Endothelial cell of umbilical vein (primary cell): ENCODE data around the gene ARPC5. TPM values are rescaled to one million over a fixed set of nuclear protein-coding genes. Genes with fewer than 3 reads are reported as not detected.

Experiments
- BruUV-seq: library from RNA; stranded (reverse); fragments of 400-500 nt; replicated peaks from 2 replicates; lab custom pipeline; 2021; lab: Mats Ljungman, UMichigan
- CTCF ChIA-PET: fragments of 300-600, 350-600 bp; sonication (Branson Sonifier 250); formaldehyde crosslinking; loops from one replicate; lab custom pipeline; 2021; ENCODE audit warnings: antibody characterized with exemption, inconsistent platforms; lab: Charles Lee
- POLR2A ChIA-PET: fragments of 300-600, 350-600 bp; sonication (Branson Sonifier 250); formaldehyde crosslinking; loops from one replicate; lab custom pipeline; 2021; ENCODE audit warnings: antibody characterized with exemption, inconsistent platforms; lab: Charles Lee
- DNase-seq: peaks from one replicate; pipeline ENCODE4 v3.0.0-alpha.2; 2011; ENCODE audit warnings: low read depth, low spot score
- FAIRE-seq: peaks from 2 replicates; lab custom pipeline; 2011; peaks lifted over from hg19 to GRCh38; lab: Jason Lieb, UNC
- H2AFZ ChIP-seq: 2 replicates; pipeline ENCODE4 v1.6.0; 2012; ENCODE audit warnings: low read depth, low read length, control low read depth, inconsistent platforms
- H3K27ac ChIP-seq: 2 replicates; pipeline ENCODE4 v1.5.1; 2011; ENCODE audit warnings: low read depth, mild to moderate bottlenecking, control low read depth, low read length, moderate library complexity; ENCODE audit not compliant: insufficient read depth
- H3K27me3 ChIP-seq, 2 experiments: 2 replicates each; pipeline versions ENCODE4 v1.6.0 to v1.6.1; 2011; ENCODE audit warnings: low read length in 2 of 2, mixed read lengths in 1 of 2; ENCODE audit not compliant: control insufficient read depth in 2 of 2, insufficient read depth in 2 of 2
- H3K36me3 ChIP-seq, 2 experiments: 2 replicates in 1 of 2; 3 replicates in 1 of 2; pipeline ENCODE4 v1.5.1; 2011; ENCODE audit warnings: low read length in 2 of 2, mild to moderate bottlenecking in 1 of 2, moderate library complexity in 1 of 2; ENCODE audit not compliant: control insufficient read depth in 2 of 2, insufficient read depth in 2 of 2; ENCODE audit errors: extremely low read depth in 1 of 2
- H3K4me1 ChIP-seq: 3 replicates; pipeline ENCODE4 v1.5.1; 2011; ENCODE audit warnings: mild to moderate bottlenecking, low read length; ENCODE audit not compliant: control insufficient read depth, insufficient read depth; ENCODE audit errors: extremely low read depth
- H3K4me2 ChIP-seq: 2 replicates; pipeline ENCODE4 v1.6.1; 2011; ENCODE audit warnings: low read length, control low read depth, mixed read lengths; ENCODE audit not compliant: insufficient read depth
- H3K4me3 ChIP-seq, 3 experiments: fragments of 200-600 bp in 1 of 3; sonication (generic), shearing (Covaris generic) in 1 of 3; replicated peaks in 1 of 3; 2 replicates each; pipeline ENCODE4 v1.5.1; 2011 to 2016; ENCODE audit warnings: control low read depth in 3 of 3, low read length in 3 of 3, mild to moderate bottlenecking in 2 of 3, inconsistent platforms in 1 of 3, low read depth in 1 of 3, moderate library complexity in 1 of 3; ENCODE audit not compliant: insufficient read depth in 1 of 3
- H3K79me2 ChIP-seq: 2 replicates; pipeline ENCODE4 v1.6.0; 2012; ENCODE audit warnings: low read length, inconsistent platforms; ENCODE audit not compliant: control insufficient read depth, insufficient read depth
- H3K9ac ChIP-seq: replicated peaks from 2 replicates; pipeline ENCODE3; 2011; ENCODE audit warnings: low read length, control low read depth; ENCODE audit not compliant: insufficient read depth; ENCODE audit errors: extremely low read depth
- H3K9me1 ChIP-seq: replicated peaks from 3 replicates; pipeline ENCODE4 v1.6.0; 2011; ENCODE audit warnings: mild to moderate bottlenecking, low read length; ENCODE audit not compliant: control insufficient read depth, insufficient read depth; ENCODE audit errors: extremely low read depth
- H3K9me3 ChIP-seq: replicated peaks from 2 replicates; pipeline ENCODE4 v1.5.1; 2012; ENCODE audit warnings: low read length, inconsistent platforms; ENCODE audit not compliant: control insufficient read depth, insufficient read depth
- H4K20me1 ChIP-seq: replicated peaks from 2 replicates; pipeline ENCODE3; 2011; ENCODE audit warnings: mild to moderate bottlenecking, low read length; ENCODE audit not compliant: control insufficient read depth, insufficient read depth; ENCODE audit errors: extremely low read depth
- CTCF ChIP-seq, 2 donors: IDR thresholded peaks; 1 replicate in 1 of 2; 2 replicates in 1 of 2; pipeline ENCODE4 v1.5.1; 2011; ENCODE audit warnings: low read length in 2 of 2, mild to moderate bottlenecking in 2 of 2, moderate library complexity in 2 of 2, control low read depth in 1 of 2, inconsistent platforms in 1 of 2, low read depth in 1 of 2; ENCODE audit not compliant: insufficient read depth in 1 of 2; ENCODE audit errors: extremely low read depth in 1 of 2
- EZH2 ChIP-seq: IDR thresholded peaks from 2 replicates; pipeline ENCODE4 v1.6.1; 2012; ENCODE audit warnings: borderline replicate concordance, low read depth, mild to moderate bottlenecking, moderate library complexity, low read length, inconsistent platforms; ENCODE audit not compliant: severe bottlenecking
- FOS ChIP-seq: IDR thresholded peaks from 2 replicates; pipeline ENCODE4 v1.6.1; 2011; ENCODE audit warnings: mild to moderate bottlenecking, low read length, moderate library complexity, borderline replicate concordance; ENCODE audit not compliant: insufficient read depth
- GATA2 ChIP-seq: IDR thresholded peaks from 2 replicates; pipeline ENCODE4 v1.7.0; 2011; ENCODE audit warnings: low read depth, mild to moderate bottlenecking, moderate library complexity, mixed read lengths, low read length; ENCODE audit not compliant: insufficient read length, insufficient read depth
- JUN ChIP-seq: IDR thresholded peaks from 2 replicates; pipeline ENCODE4 v1.6.1; 2011; ENCODE audit warnings: borderline replicate concordance, low read depth; ENCODE audit not compliant: insufficient read length, insufficient read depth
- MAX ChIP-seq: IDR thresholded peaks from 2 replicates; pipeline ENCODE4 v1.6.1; 2011; ENCODE audit not compliant: insufficient read depth, insufficient read length
- MYC ChIP-seq: IDR thresholded peaks from one replicate; pipeline ENCODE4 v1.6.1; 2011; ENCODE audit warnings: mild to moderate bottlenecking, low read depth, low read length
- POLR2A ChIP-seq: IDR thresholded peaks from 2 replicates; pipeline ENCODE4 v1.6.1; 2012; ENCODE audit warnings: low read depth, mild to moderate bottlenecking, control low read depth, low read length
- POLR2AphosphoS5 ChIP-seq: IDR thresholded peaks from 2 replicates; pipeline ENCODE4 v1.6.1; 2012; ENCODE audit warnings: low read depth, mild to moderate bottlenecking, control low read depth, low read length, moderate library complexity; ENCODE audit not compliant: insufficient read depth
- dilution Hi-C: fragments of 300-500 bp; cut with MboI; formaldehyde crosslinking; loops from one replicate; pipeline ENCODE4 v1.15.0; 2019; ENCODE audit warnings: low sequenced_read_pairs; ENCODE audit not compliant: extremely low pct_ligation_motif_present
- intact Hi-C: fragments of 100-400 bp; cut with micrococcal nuclease; formaldehyde crosslinking; loops from one replicate; pipeline ENCODE4 v1.10.0; 2022
- polyA plus RNA-seq, 4 experiments: library from polyadenylated mRNA; depleted of rRNA in 3 of 4; stranded (reverse) in 3 of 4; unstranded in 1 of 4; fragments of >200 nt; gene quantifications; 2 replicates each; pipeline versions ENCODE4 v1.2.1 to v1.2.3, GENCODE V29; 2011 to 2012; ENCODE audit warnings: missing spikeins in 1 of 4
- total RNA-seq: library from RNA; stranded (reverse); gene quantifications from 2 replicates; pipeline ENCODE4 v1.2.3, GENCODE V29; 2021

ARPC5 gene
- total and polyA plus RNA-seq, 2 donors (not counting 3 experiments of a cell fraction or from before 2014, with no cell fraction given): 110 to 185 TPM

DNA sequence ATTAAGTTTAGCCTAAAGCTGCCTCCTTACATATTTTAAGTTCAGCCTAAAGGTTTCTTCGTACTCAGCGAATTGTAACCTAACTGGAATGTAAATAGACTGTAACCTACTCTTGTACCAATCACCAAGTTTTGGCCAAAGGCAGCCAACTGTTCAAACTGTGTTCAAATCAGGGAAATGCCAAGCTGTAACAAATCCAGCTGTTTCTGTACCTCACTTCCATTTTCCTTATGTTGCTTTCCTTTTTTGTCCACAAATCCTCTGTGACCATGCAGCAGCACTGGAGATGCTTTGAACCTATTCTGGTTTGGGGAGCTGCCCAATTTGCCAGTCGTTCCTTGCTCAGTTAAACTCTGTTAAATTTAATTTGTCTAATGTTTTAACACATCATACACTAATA is 20.8 kb upstream of the ARPC5 start:
- Histone ChIP-seq H3K4me3 (no peak overlapping the region), H3K27me3 (no peaks in the 10 kb centered on the region), H3K79me2 (no peaks in the 10 kb centered on the region), H3K27ac (no peak overlapping the region), H3K4me2 (no peak overlapping the region), H4K20me1 (no peaks in the 10 kb centered on the region), H3K36me3 (no peaks in the 10 kb centered on the region), H3K4me1 (peaks cover 23% of the 10 kb centered on the region), H3K9me3 (no peaks in the 10 kb centered on the region), H3K9me1 (no peaks in the 10 kb centered on the region), H2AFZ (no peak overlapping the region), H3K9ac (no peak overlapping the region)
- CTCF ChIA-PET: interaction anchor here (1.2 to 6.2 kb wide), 10 partner anchors 14 to 730 kb away, joined by 3 to 307 read pairs (median 8); partner anchors contain the start of gene C1orf21
- BruUV-seq: no TSS peak
- intact Hi-C loops (no loop called here), dilution Hi-C loops (no loop called here)
- TF ChIP-seq FOS: no peak
- no peak for TF ChIP-seq JUN
- no peak for TF ChIP-seq MAX
- TF ChIP-seq POLR2A: no peak
- no peak for TF ChIP-seq GATA2
- no peak for TF ChIP-seq CTCF (IDR thresholded peaks at IDR 0.05; ENCODE audit: extremely low read depth in 1 of 2, insufficient read depth in 1 of 2, low read depth in 1 of 2, low read length in 2 of 2)
- TF ChIP-seq EZH2: no peak
- TF ChIP-seq POLR2AphosphoS5: no peak
- no peak for TF ChIP-seq MYC
- FAIRE-seq: no peak
- no peak for DNase-seq
- POLR2A ChIA-PET: interaction anchor here (1.3 kb wide), 1 partner anchor 260 kb away, joined by 4 read pairs; no protein-coding TSS in a partner anchor
